Epithelial cell of esophagus (primary cell): ENCODE results near the gene CCDC92.
A peak's percentile ranks its signal among the peaks of the same experiment; 100 is the strongest.

Experiments used
- DNase-seq: peaks from one replicate; pipeline ENCODE4 v3.0.0; 2010; ENCODE audit warnings: low read depth
- H3K4me3 ChIP-seq: 2 replicates; pipeline ENCODE4 v1.5.1; 2011; ENCODE audit warnings: mild to moderate bottlenecking, low read length, control low read depth
- TF ChIP-seq, protein P1 (sequence below): IDR thresholded peaks from 2 replicates; pipeline ENCODE4 v1.5.1; 2011; ENCODE audit warnings: low read depth, mild to moderate bottlenecking, low read length, control low read depth, inconsistent platforms; ENCODE audit not compliant: insufficient read depth; ENCODE audit errors: missing control alignments

The CCDC92 gene

DNA sequence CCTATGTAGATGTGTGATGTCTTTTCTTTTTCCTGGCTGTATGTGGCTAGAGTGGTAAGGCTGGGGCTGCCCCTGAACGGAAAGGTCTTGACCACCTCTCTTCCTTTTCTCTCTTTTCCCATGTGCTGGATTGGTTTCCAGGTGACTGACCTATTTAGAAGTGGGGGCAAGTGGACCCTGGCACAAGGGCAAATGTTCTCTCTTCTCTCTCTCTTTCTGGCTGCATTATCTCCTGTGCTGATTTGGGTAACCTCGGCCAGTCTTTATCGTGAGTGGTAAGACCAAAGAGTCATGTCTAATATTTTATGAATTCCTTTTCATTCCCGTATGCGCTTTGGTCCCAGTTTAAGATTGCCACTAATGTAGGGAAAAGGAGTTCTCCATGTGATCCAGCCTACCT is 16.5 kb upstream of the CCDC92 start:
- H3K4me3 ChIP-seq = no peak overlapping the region
- TF ChIP-seq, protein P1, sequence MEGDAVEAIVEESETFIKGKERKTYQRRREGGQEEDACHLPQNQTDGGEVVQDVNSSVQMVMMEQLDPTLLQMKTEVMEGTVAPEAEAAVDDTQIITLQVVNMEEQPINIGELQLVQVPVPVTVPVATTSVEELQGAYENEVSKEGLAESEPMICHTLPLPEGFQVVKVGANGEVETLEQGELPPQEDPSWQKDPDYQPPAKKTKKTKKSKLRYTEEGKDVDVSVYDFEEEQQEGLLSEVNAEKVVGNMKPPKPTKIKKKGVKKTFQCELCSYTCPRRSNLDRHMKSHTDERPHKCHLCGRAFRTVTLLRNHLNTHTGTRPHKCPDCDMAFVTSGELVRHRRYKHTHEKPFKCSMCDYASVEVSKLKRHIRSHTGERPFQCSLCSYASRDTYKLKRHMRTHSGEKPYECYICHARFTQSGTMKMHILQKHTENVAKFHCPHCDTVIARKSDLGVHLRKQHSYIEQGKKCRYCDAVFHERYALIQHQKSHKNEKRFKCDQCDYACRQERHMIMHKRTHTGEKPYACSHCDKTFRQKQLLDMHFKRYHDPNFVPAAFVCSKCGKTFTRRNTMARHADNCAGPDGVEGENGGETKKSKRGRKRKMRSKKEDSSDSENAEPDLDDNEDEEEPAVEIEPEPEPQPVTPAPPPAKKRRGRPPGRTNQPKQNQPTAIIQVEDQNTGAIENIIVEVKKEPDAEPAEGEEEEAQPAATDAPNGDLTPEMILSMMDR = no peak
- no peak for DNase-seq

DNA sequence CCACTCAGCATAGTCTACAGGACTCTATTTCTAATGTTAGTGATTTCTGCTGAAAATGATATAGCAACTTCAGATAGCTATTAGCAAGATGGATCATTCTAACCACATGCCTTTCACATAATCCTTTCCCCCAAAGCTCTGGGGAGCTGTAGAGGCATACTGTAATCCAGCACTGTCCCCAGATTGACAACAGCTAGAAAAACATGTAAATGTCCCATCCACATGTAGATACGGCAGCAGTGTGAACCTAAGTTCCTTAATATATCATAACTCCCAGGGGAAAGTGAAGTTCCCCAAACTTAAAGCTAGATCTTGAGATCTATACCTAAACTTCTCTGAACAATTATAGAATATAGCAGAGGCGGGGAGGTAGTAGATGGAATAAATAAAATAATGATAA is 14.4 kb upstream of the CCDC92 start:
- TF ChIP-seq, protein P1 = no peak
- H3K4me3 ChIP-seq = no peak overlapping the region
- DNase-seq = no peak

- H3K4me3 ChIP-seq = no peak overlapping the region
- no peak for DNase-seq
- TF ChIP-seq, protein P1 = no peak
These were observed 13.8 kb upstream of the CCDC92 start for GRCh38 chr12:123986374-123986965.

- DNase-seq = no peak
- H3K4me3 ChIP-seq = no peak overlapping the region
- TF ChIP-seq, protein P1 = no peak
These were observed 12.3 kb upstream of the CCDC92 start for GRCh38 chr12:123984903-123985302.

GRCh38 chr12:123983822-123984485 is 11.3 kb upstream of the CCDC92 start:
- TF ChIP-seq, protein P1 = peak; percentile 74
- peak; percentile 80 for DNase-seq
- H3K4me3 ChIP-seq = no peak overlapping the region

DNA sequence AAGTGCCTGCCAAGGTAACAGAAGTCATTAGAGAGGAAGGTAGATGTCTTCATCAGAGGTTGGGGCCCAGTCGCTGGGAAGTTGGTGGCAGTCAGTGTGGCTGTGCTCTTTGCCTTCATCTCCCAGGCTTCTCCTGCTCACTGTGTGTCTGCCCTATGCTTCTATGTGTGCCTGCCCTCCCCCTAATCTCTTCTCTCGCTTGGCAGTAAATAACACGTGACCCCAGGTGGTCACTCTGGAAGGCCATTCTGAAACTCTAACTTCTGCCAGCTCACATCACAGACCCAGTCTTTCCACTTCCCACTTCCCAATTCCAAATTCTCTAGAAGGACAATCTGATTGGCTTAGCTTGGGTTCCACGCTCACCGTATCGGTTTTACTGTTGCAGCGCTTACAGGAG is 9.6 kb upstream of the CCDC92 start:
- TF ChIP-seq, protein P1 = no peak
- H3K4me3 ChIP-seq = no peak overlapping the region
- no peak for DNase-seq

GRCh38 chr12:123979566-123979965 is 6.9 kb upstream of the CCDC92 start:
- no peak overlapping the region for H3K4me3 ChIP-seq
- TF ChIP-seq, protein P1 = no peak
- no peak for DNase-seq
